Measurements from ENCODE around the gene SUMO3. TPM values are rescaled to one million over a fixed set of nuclear protein-coding genes. Genes with fewer than 3 reads are reported as not detected.

Gene SUMO3
- total RNA-seq, 2 experiments from 2014 or later = 60.3 to 85.5 TPM

GRCh38 chr21:44819283-44820243 is 1.7 kb upstream of the SUMO3 start:
- ChIA-PET POLR2A (no interaction called here), CTCF (ENCODE audit: unreplicated experiment) (no interaction called here)
- Histone ChIP-seq H4K20me1 (ENCODE audit: insufficient read depth, low read length) (peaks cover 4% of the 10 kb centered on the region; the same call in 1 of the 2 replicates), H3K9me2 (ENCODE audit: insufficient read depth, low read length) (no peaks in the 10 kb centered on the region), H3K36me3 (ENCODE audit: insufficient read depth, low read length) (no peaks in the 10 kb centered on the region), H3K79me2 (ENCODE audit: insufficient read depth, low read depth, low read length) (peaks cover 13% of the 10 kb centered on the region; the same call in 1 of the 2 replicates), H3K9me3 (ENCODE audit: low read length) (peaks cover 15% of the 10 kb centered on the region), H3K4me1 (ENCODE audit: insufficient read depth, low read length, poor library complexity, severe bottlenecking) (peaks cover 6% of the 10 kb centered on the region), H3K4me3 (ENCODE audit: low read depth, low read length, poor library complexity, severe bottlenecking) (no peak overlapping the region), H3K4me2 (ENCODE audit: low read length) (no peak overlapping the region), H3K27ac (ENCODE audit: low read depth, low read length, poor library complexity, severe bottlenecking) (no peak overlapping the region), H2AFZ (ENCODE audit: low read length) (no peak overlapping the region)
- BruUV-seq (replicated peaks) = no TSS peak
- DNase-seq (ENCODE audit: low spot score) = no peak
- intact Hi-C loops (cut with micrococcal nuclease; ENCODE audit: unreplicated experiment) = loop anchor here (5.0 kb wide), 1 partner anchor 113 kb away; no protein-coding TSS in a partner anchor
- TF ChIP-seq CTCF (conservative IDR thresholded peaks at IDR 0.05; ENCODE audit: low read length) (no peak), EZH2phosphoT487 (IDR thresholded peaks at IDR 0.05; ENCODE audit: borderline replicate concordance, low read depth, low read length) (no peak)

- intact Hi-C loops (cut with micrococcal nuclease; ENCODE audit: unreplicated experiment) = loop anchor here (5.0 kb wide), 1 partner anchor 114 kb away; no protein-coding TSS in a partner anchor
- DNase-seq (ENCODE audit: low spot score) = no peak
- no peaks in the 10 kb centered on the region for H3K9me2 ChIP-seq (ENCODE audit: insufficient read depth, low read length)
- peak overlapping the region; percentile 72 for H3K4me3 ChIP-seq (ENCODE audit: low read depth, low read length, poor library complexity, severe bottlenecking)
- H3K79me2 ChIP-seq (ENCODE audit: insufficient read depth, low read depth, low read length) = peaks cover 13% of the 10 kb centered on the region; the same call in 1 of the 2 replicates
- TF ChIP-seq CTCF (conservative IDR thresholded peaks at IDR 0.05; ENCODE audit: low read length) (no peak), EZH2phosphoT487 (IDR thresholded peaks at IDR 0.05; ENCODE audit: borderline replicate concordance, low read depth, low read length) (no peak)
- no peaks in the 10 kb centered on the region for H3K36me3 ChIP-seq (ENCODE audit: insufficient read depth, low read length)
- H3K9me3 ChIP-seq (ENCODE audit: low read length) = peaks cover 12% of the 10 kb centered on the region
- H2AFZ ChIP-seq (ENCODE audit: low read length) = peak overlapping the region; percentile 77
- peaks cover 4% of the 10 kb centered on the region; the same call in 1 of the 2 replicates for H4K20me1 ChIP-seq (ENCODE audit: insufficient read depth, low read length)
- peaks cover 6% of the 10 kb centered on the region for H3K4me1 ChIP-seq (ENCODE audit: insufficient read depth, low read length, poor library complexity, severe bottlenecking)
- POLR2A ChIA-PET = no interaction called here
- BruUV-seq (replicated peaks) = no TSS peak
- peak overlapping the region; percentile 71 for H3K4me2 ChIP-seq (ENCODE audit: low read length)
- peak overlapping the region; percentile 51 for H3K27ac ChIP-seq (ENCODE audit: low read depth, low read length, poor library complexity, severe bottlenecking)
- CTCF ChIA-PET (ENCODE audit: unreplicated experiment) = no interaction called here
Observed at GRCh38 chr21:44818640-44819011, 764 bp upstream of the SUMO3 start.
